Keratinocyte (primary cell): ENCODE results near the gene ME2. TPM values are rescaled to one million over a fixed set of nuclear protein-coding genes. Genes with fewer than 3 reads are reported as not detected.

Experiments used
- DNase-seq: peaks from one replicate; pipeline ENCODE4 v3.0.0-alpha.2; 2011; ENCODE audit warnings: low read depth, missing footprints, low spot score
- FAIRE-seq: peaks from 2 replicates; lab custom pipeline; 2011; peaks lifted over from hg19 to GRCh38; lab: Jason Lieb, UNC
- H2AFZ ChIP-seq: 2 replicates; pipeline ENCODE4 v1.6.0; 2012; ENCODE audit warnings: low read length, control low read depth, inconsistent platforms; ENCODE audit not compliant: control insufficient read depth
- H3K27ac ChIP-seq: 2 replicates; pipeline ENCODE4 v1.5.1; 2011; ENCODE audit warnings: low read length; ENCODE audit not compliant: control insufficient read depth, insufficient read depth
- H3K27me3 ChIP-seq: 3 replicates; pipeline ENCODE4 v1.6.0; 2011; ENCODE audit warnings: low read length; ENCODE audit not compliant: control insufficient read depth, insufficient read depth; ENCODE audit errors: extremely low read depth
- H3K36me3 ChIP-seq, 2 experiments: 2 replicates in 1 of 2; 3 replicates in 1 of 2; pipeline ENCODE4 v1.5.1; 2011; ENCODE audit warnings: low read length in 2 of 2, mild to moderate bottlenecking in 1 of 2; ENCODE audit not compliant: control insufficient read depth in 2 of 2, insufficient read depth in 2 of 2; ENCODE audit errors: extremely low read depth in 1 of 2
- H3K4me1 ChIP-seq: 3 replicates; pipeline ENCODE4 v1.5.1; 2011; ENCODE audit warnings: low read length; ENCODE audit not compliant: control insufficient read depth, insufficient read depth; ENCODE audit errors: extremely low read depth
- H3K4me2 ChIP-seq: 3 replicates; pipeline ENCODE4 v1.6.0; 2011; ENCODE audit warnings: low read depth, low read length; ENCODE audit not compliant: control insufficient read depth, insufficient read depth; ENCODE audit errors: extremely low read depth
- H3K4me3 ChIP-seq, 3 experiments: fragments of 200-600 bp in 1 of 3; sonication (generic) in 1 of 3; 2 replicates in 2 of 3; 3 replicates in 1 of 3; pipeline ENCODE4 v1.5.1; 2011 to 2016; ENCODE audit warnings: low read length in 3 of 3, mild to moderate bottlenecking in 3 of 3, control low read depth in 2 of 3, inconsistent platforms in 1 of 3, low read depth in 1 of 3, mixed read lengths in 1 of 3, mixed run types in 1 of 3, moderate library complexity in 1 of 3; ENCODE audit not compliant: control insufficient read depth in 2 of 3, insufficient read depth in 2 of 3; ENCODE audit errors: extremely low read depth in 1 of 3
- H3K79me2 ChIP-seq: 2 replicates; pipeline ENCODE4 v1.6.0; 2012; ENCODE audit warnings: low read length; ENCODE audit not compliant: control insufficient read depth, insufficient read depth
- H3K9ac ChIP-seq: 3 replicates; pipeline ENCODE4 v1.6.0; 2011; ENCODE audit warnings: low read length; ENCODE audit not compliant: control insufficient read depth, insufficient read depth; ENCODE audit errors: extremely low read depth
- H3K9me1 ChIP-seq: 3 replicates; pipeline ENCODE4 v1.6.0; 2011; ENCODE audit warnings: low read length; ENCODE audit not compliant: control insufficient read depth, insufficient read depth; ENCODE audit errors: extremely low read depth
- H3K9me3 ChIP-seq: 2 replicates; pipeline ENCODE4 v1.5.1; 2012; ENCODE audit warnings: low read depth, low read length; ENCODE audit not compliant: control insufficient read depth
- H4K20me1 ChIP-seq: 3 replicates; pipeline ENCODE4 v1.6.0; 2011; ENCODE audit warnings: low read length; ENCODE audit not compliant: control insufficient read depth, insufficient read depth; ENCODE audit errors: extremely low read depth
- CTCF ChIP-seq, 3 experiments: IDR thresholded peaks in 1 of 3; conservative IDR thresholded peaks in 1 of 3; optimal IDR thresholded peaks in 1 of 3; 2 replicates in 2 of 3; 3 replicates in 1 of 3; pipeline versions ENCODE3 to v1.5.1; 2011; ENCODE audit warnings: low read length in 3 of 3, mild to moderate bottlenecking in 3 of 3, moderate library complexity in 2 of 3, control low read depth in 1 of 3, inconsistent platforms in 1 of 3; ENCODE audit not compliant: insufficient read depth in 2 of 3; ENCODE audit errors: extremely low read depth in 1 of 3
- EZH2 ChIP-seq: IDR thresholded peaks from one replicate; pipeline ENCODE4 v1.6.1; 2012; ENCODE audit warnings: inconsistent platforms, mild to moderate bottlenecking, low read length, moderate library complexity
- dilution Hi-C: fragments of 300-500 bp; cut with MboI; formaldehyde crosslinking; loops from one replicate; pipeline ENCODE4 v1.7.0; 2020; ENCODE audit warnings: low sequenced_read_pairs; ENCODE audit not compliant: extremely low pct_ligation_motif_present
- polyA plus RNA-seq, 5 experiments: library from polyadenylated mRNA; depleted of rRNA in 3 of 5; stranded (reverse) in 3 of 5; stranded (forward) in 1 of 5; unstranded in 1 of 5; fragments of >200 nt; gene quantifications; 1 replicate in 1 of 5; 2 replicates in 3 of 5; 3 replicates in 1 of 5; pipeline versions ENCODE4 v1.2.1 to v1.2.3, GENCODE V29; 2011 to 2012; ENCODE audit warnings: missing spikeins in 2 of 5, low read depth in 1 of 5, low replicate concordance in 1 of 5

Gene ME2
- polyA plus RNA-seq, 1 donor (not counting 4 experiments of a cell fraction or from before 2014, with no cell fraction given), result 72.0 TPM

GRCh38 chr18:50902797-50903196 is 23.9 kb downstream of the ME2 start:
- H3K36me3 ChIP-seq, result peaks cover 3 to 11% of the 10 kb centered on the region in 2 experiments
- no peak overlapping the region for H2AFZ ChIP-seq
- DNase-seq (no peak), FAIRE-seq (no peak)
- H3K4me1 ChIP-seq, result no peaks in the 10 kb centered on the region
- no peaks in the 10 kb centered on the region for H4K20me1 ChIP-seq
- no peaks in the 10 kb centered on the region for H3K79me2 ChIP-seq
- H3K9me3 ChIP-seq, result no peaks in the 10 kb centered on the region
- no peak overlapping the region for H3K9ac ChIP-seq
- dilution Hi-C loops, result no loop called here
- H3K27ac ChIP-seq, result no peak overlapping the region
- H3K4me2 ChIP-seq, result no peak overlapping the region
- H3K9me1 ChIP-seq, result no peaks in the 10 kb centered on the region
- no peaks in the 10 kb centered on the region for H3K27me3 ChIP-seq
- TF ChIP-seq CTCF (optimal IDR thresholded peaks at IDR 0.05 in 1 of 3, IDR thresholded peaks at IDR 0.05 in 1 of 3, conservative IDR thresholded peaks at IDR 0.05 in 1 of 3; ENCODE audit: extremely low read depth in 1 of 3, insufficient read depth in 2 of 3, low read length in 3 of 3) (no peak), EZH2 (no peak)
- H3K4me3 ChIP-seq, result no peak overlapping the region

- H3K9me1 ChIP-seq, result no peaks in the 10 kb centered on the region
- no peak for DNase-seq
- H3K4me1 ChIP-seq, result no peaks in the 10 kb centered on the region
- dilution Hi-C loops, result no loop called here
- no peak overlapping the region for H3K9ac ChIP-seq
- H3K36me3 ChIP-seq, result peaks cover 7 to 8% of the 10 kb centered on the region in 2 experiments
- no peaks in the 10 kb centered on the region for H3K79me2 ChIP-seq
- H3K27ac ChIP-seq, result no peak overlapping the region
- H2AFZ ChIP-seq, result no peak overlapping the region
- no peak overlapping the region for H3K4me2 ChIP-seq
- no peaks in the 10 kb centered on the region for H3K9me3 ChIP-seq
- FAIRE-seq, result no peak
- no peak overlapping the region for H3K4me3 ChIP-seq
- H3K27me3 ChIP-seq, result no peaks in the 10 kb centered on the region
- H4K20me1 ChIP-seq, result no peaks in the 10 kb centered on the region
- TF ChIP-seq EZH2 (no peak), CTCF (optimal IDR thresholded peaks at IDR 0.05 in 1 of 3, IDR thresholded peaks at IDR 0.05 in 1 of 3, conservative IDR thresholded peaks at IDR 0.05 in 1 of 3; ENCODE audit: extremely low read depth in 1 of 3, insufficient read depth in 2 of 3, low read length in 3 of 3) (no peak)
Observed at GRCh38 chr18:50906843-50907242, 27.9 kb downstream of the ME2 start.
